SKM-1 (cell line): ENCODE results near the gene FBXW4.

Experiments
- DNase-seq: peaks from one replicate; lab custom pipeline; 2025; ENCODE audit not compliant: unreplicated experiment; lab: John Stamatoyannopoulos, UW

Gene FBXW4

GRCh38 chr10:101587725-101588653 is 107.0 kb downstream of the FBXW4 start, which contains the start of the genes DPCD and POLL:
Gene DPCD, plus strand, starts transcription at chr10:101588321. Its CDS starts 16 bp downstream, at chr10:101588337.
Gene POLL, minus strand, starts transcription at chr10:101588257. Its CDS starts 897 bp downstream, at chr10:101587360.
- peak; percentile 82 for DNase-seq

DNA sequence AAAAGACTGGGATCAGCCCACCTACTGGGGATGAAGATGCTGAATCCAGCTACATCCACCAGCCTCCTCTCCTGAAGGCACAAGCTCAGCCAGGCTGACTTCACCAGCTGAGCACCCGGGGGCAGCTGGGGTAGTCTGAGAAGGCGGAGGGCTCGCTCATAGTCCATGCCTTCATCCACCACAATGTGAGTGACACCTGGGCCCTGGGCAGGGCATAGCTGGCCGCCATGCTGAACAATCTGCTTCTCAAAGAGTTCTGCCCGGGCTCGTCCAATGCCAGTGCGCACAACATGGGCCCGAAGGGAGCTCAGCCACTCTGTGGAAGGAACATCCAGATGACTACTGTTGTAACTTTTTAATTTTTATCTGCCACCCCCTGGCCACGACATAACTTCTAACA is 109.1 kb downstream of the FBXW4 start:
- DNase-seq: no peak

GRCh38 chr10:101580486-101581399 is 114.2 kb downstream of the FBXW4 start:
- DNase-seq: no peak

DNA sequence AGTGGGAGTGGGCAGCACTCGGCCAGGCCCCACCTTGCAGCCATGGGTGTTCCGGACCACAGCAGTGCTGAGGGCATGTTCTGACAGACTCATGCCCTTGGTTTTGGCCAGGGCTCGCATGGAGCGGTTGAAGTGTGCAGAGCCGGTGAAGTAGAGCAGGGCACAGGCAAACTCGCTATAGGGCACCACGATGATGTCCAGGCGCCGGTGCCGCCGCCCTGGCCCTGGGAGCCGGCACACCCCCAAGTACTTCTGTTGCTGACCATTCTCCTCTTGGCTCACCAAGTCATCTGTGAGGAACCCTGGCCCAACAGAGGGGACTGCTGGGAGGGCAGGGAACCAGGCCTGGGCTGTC is 115.5 kb downstream of the FBXW4 start:
- DNase-seq: no peak

GRCh38 chr10:101578803-101579515 is 116.0 kb downstream of the FBXW4 start:
- no peak for DNase-seq

DNA sequence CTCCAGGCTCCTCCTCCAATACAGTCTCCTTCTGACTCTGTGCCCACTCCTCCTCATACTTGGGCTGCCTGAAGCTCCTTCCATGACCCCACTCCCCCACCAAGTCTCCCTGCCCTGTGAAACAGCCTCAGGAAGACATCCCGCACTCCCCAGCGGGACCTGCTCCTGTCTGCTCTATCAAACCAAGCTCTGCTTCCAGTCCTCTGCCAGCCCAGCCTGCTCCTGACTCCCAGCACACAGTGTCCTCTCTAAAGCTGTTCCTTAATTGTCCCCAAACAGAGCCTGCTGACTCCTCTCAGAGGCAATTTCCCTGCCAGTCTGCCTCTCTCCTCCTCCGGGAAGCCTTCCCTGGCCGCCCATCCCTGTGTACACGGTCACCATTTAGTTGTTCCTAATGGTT is 116.8 kb downstream of the FBXW4 start:
- DNase-seq: no peak

- DNase-seq: no peak
These were observed 117.7 kb downstream of the FBXW4 start for GRCh38 chr10:101577121-101577871.

- no peak for DNase-seq
These were observed 118.6 kb downstream of the FBXW4 start for GRCh38 chr10:101576211-101576863.

DNA sequence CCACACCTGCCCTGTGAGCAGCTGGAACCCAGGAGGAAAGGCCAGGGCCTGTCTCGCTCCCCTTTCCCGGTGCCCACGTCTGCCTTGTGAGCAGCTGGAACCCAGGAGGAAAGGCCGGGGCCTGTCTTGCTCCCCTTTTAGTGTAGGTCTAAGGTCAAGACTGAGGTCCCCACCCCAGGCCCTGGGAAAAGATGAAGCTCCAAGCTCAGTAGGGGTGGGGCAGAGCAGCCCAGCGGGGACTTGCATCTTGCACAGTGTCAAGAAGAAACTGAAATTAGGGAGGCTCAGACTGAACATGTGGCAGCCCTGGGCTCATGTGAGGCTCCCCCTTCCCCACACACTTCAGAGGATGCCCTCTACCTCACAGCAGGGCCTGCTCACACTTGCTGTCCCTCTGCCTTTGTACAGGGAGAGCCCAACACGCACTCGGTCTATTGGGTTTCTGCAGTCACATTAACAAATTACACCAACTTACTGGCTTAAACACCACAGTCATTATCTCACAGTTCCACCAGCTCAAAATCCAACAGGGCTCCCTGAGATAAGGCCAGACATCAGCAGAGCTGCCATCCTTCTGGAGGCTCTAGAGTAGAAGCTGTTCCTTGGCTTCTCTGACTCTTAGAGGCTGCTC is 119.3 kb downstream of the FBXW4 start:
- DNase-seq: no peak

DNA sequence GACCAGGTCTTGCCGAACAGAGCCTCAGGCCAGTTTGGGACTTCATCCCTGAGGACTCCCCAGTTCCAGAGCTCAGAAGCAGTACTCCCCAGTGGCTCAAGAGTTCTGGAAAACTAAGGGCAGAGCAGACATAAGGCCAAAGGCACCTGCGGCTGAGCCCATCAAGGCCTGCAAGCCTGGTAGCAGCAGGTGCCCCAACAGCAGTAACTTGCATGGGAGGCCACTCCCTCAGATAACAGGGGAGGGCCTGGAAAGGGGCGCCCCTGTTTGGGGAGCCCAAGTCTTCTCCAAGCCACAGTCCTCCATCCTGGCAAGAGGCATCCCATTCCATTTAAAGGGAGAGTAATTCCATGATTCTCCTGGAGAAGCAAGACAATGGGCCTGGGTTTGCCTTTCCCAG is 119.9 kb downstream of the FBXW4 start:
- no peak for DNase-seq

GRCh38 chr10:101573885-101574753 is 120.9 kb downstream of the FBXW4 start:
- DNase-seq: no peak

DNA sequence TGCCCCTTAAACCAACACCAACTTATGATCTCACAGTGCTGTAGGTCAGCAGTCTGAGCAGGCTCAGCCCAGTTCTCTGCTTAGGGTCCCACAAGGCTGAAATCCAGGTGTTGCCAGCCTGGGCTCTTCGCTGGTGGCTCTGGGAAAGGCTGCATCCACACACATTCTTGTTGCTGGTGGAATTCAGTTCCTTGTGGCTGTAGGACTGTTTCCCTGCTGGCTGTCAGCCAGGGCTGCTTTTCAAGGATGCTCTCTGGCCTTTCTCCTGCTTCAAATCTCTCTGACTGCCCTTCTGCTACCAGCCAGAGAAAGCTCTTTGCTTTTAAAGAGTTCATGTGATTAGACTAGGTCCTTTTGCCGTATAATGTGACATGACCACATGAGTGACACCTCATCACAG is 122.2 kb downstream of the FBXW4 start:
- DNase-seq: no peak

DNA sequence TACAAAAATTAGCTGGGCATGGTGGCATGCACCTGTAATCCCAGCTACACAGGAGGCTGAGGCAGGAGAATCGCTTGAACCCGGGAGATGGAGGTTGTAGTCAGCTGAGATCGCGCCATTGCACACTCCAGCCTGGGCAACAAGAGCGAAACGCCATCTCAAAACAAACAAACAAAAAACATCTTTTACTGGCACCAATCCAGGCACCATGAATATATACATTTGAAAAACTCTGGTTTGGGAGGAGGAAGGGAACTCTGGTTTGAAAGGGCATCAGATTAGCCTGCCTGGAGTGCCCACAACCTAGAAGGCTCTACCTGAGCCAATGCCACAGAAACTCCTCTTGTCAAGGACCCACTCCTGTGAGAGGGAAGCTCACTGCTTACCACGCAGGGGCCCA is 122.8 kb downstream of the FBXW4 start:
- DNase-seq: no peak

- no peak for DNase-seq
These were observed 123.6 kb downstream of the FBXW4 start for GRCh38 chr10:101571271-101571925.

GRCh38 chr10:101570428-101571270 is 124.3 kb downstream of the FBXW4 start:
- DNase-seq: peak; percentile 65

DNA sequence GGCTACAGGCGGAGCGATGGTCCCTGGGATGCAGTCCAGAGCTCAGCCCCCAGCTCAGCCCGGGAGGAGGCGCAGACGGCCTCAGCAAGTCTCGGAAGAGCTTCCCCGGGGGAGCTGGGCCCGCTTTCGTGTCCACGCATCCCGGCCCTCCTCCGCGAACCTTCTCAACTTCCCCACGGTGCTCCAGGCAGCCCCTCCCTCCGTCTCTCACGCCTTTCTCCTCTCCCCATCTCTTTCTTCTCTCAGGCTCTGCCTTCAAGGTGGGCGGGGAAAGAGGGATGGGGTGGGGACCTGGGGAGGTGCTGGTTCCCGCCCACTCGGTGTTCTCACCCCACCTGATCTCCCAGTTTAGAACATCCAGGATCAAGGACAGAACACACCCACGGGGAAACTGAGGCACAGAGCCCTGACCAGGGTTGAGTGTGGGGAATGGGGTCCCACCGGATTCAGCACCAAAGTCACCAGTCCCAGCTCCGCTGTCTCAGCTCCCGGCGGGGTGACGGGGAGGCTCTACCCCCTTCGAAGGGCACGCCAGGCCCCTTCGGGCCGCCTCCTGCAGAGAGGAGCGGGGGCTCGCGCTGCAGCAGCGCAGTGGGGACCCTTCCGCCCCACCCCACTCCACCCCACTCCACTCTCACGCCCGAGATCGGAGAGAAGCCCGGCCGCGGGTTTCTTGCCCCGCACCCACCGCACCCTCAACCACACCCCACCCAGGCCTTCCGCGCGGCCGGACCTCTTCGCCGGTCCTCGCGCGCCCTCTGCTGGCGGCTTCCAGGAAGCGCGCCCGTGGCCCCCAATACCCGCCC is 125.1 kb downstream of the FBXW4 start:
- DNase-seq: peak; percentile 65
